ENCODE results near the gene RNF167. TPM values are rescaled to one million over a fixed set of nuclear protein-coding genes. Genes with fewer than 3 reads are reported as not detected.

RNF167 gene
- total and polyA plus RNA-seq, 2 of the 13 experiments (the other 11 are each of a cell fraction or from before 2014, with no cell fraction given): 44.1 to 45.4 TPM

GRCh38 chr17:4934173-4934979 is 5.7 kb upstream of the RNF167 start (continued):
- TF ChIP-seq ZC3H4 (CRISPR knock-in tag; IDR thresholded peaks at IDR 0.05; ENCODE audit: borderline replicate concordance): no peak
- TF ChIP-seq ZNF33B (CRISPR knock-in tag; IDR thresholded peaks at IDR 0.05): no peak
- TF ChIP-seq ZNF513 (CRISPR knock-in tag; conservative IDR thresholded peaks at IDR 0.05): no peak
- TF ChIP-seq, protein P1, sequence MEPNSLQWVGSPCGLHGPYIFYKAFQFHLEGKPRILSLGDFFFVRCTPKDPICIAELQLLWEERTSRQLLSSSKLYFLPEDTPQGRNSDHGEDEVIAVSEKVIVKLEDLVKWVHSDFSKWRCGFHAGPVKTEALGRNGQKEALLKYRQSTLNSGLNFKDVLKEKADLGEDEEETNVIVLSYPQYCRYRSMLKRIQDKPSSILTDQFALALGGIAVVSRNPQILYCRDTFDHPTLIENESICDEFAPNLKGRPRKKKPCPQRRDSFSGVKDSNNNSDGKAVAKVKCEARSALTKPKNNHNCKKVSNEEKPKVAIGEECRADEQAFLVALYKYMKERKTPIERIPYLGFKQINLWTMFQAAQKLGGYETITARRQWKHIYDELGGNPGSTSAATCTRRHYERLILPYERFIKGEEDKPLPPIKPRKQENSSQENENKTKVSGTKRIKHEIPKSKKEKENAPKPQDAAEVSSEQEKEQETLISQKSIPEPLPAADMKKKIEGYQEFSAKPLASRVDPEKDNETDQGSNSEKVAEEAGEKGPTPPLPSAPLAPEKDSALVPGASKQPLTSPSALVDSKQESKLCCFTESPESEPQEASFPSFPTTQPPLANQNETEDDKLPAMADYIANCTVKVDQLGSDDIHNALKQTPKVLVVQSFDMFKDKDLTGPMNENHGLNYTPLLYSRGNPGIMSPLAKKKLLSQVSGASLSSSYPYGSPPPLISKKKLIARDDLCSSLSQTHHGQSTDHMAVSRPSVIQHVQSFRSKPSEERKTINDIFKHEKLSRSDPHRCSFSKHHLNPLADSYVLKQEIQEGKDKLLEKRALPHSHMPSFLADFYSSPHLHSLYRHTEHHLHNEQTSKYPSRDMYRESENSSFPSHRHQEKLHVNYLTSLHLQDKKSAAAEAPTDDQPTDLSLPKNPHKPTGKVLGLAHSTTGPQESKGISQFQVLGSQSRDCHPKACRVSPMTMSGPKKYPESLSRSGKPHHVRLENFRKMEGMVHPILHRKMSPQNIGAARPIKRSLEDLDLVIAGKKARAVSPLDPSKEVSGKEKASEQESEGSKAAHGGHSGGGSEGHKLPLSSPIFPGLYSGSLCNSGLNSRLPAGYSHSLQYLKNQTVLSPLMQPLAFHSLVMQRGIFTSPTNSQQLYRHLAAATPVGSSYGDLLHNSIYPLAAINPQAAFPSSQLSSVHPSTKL (CRISPR knock-in tag; IDR thresholded peaks at IDR 0.05): no peak
- no peak for TF ChIP-seq ZNF333 (CRISPR knock-in tag; IDR thresholded peaks at IDR 0.05; ENCODE audit: borderline replicate concordance)
- TF ChIP-seq SCMH1 (CRISPR knock-in tag; IDR thresholded peaks at IDR 0.05; ENCODE audit: borderline replicate concordance): no peak
- TF ChIP-seq ZNF770 (CRISPR knock-in tag; IDR thresholded peaks at IDR 0.05): peak; percentile 65
- TF ChIP-seq, protein P2, sequence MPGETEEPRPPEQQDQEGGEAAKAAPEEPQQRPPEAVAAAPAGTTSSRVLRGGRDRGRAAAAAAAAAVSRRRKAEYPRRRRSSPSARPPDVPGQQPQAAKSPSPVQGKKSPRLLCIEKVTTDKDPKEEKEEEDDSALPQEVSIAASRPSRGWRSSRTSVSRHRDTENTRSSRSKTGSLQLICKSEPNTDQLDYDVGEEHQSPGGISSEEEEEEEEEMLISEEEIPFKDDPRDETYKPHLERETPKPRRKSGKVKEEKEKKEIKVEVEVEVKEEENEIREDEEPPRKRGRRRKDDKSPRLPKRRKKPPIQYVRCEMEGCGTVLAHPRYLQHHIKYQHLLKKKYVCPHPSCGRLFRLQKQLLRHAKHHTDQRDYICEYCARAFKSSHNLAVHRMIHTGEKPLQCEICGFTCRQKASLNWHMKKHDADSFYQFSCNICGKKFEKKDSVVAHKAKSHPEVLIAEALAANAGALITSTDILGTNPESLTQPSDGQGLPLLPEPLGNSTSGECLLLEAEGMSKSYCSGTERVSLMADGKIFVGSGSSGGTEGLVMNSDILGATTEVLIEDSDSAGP (CRISPR knock-in tag; IDR thresholded peaks at IDR 0.05; ENCODE audit: borderline replicate concordance): peak; percentile 80; the same call in 1 of the 2 replicates
- TF ChIP-seq AKAP8 (CRISPR knock-in tag; IDR thresholded peaks at IDR 0.05): 0 out of 2 replicates have a peak, but pooled peaks have one; percentile 47
- TF ChIP-seq TEAD3 (CRISPR knock-in tag; optimal IDR thresholded peaks at IDR 0.05; ENCODE audit: borderline replicate concordance): peak; percentile 48
- peak; percentile 37; the same call in 1 of the 2 replicates for TF ChIP-seq ZNF430 (CRISPR knock-in tag; IDR thresholded peaks at IDR 0.05)
- no peak for TF ChIP-seq ZSCAN9 (CRISPR knock-in tag; IDR thresholded peaks at IDR 0.05; ENCODE audit: borderline replicate concordance)
- no peak for TF ChIP-seq ZNF253 (CRISPR knock-in tag; IDR thresholded peaks at IDR 0.05; ENCODE audit: borderline replicate concordance)
- no peak for TF ChIP-seq ZNF569 (CRISPR knock-in tag; IDR thresholded peaks at IDR 0.05; ENCODE audit: borderline replicate concordance)
- TF ChIP-seq ELK4 (CRISPR knock-in tag; IDR thresholded peaks at IDR 0.05; ENCODE audit: borderline replicate concordance): no peak

All from HepG2 (cell line).